Activated CD8-positive, alpha-beta memory T cell treated with anti-CD3 and anti-CD28 coated beads for 1 hour (primary cell): ENCODE measurements around the gene TRIM41.
A peak's percentile ranks its signal among the peaks of the same experiment; 100 is the strongest.

ENCODE experiments used
- DNase-seq, 2 donors: peaks; one replicate each; pipeline ENCODE4 v3.0.0-alpha.2; 2020; ENCODE audit warnings: low read depth in 1 of 2; ENCODE audit errors: extremely low read depth in 1 of 2

Gene TRIM41

GRCh38 chr5:181192337-181193046 is 30.6 kb upstream of the TRIM41 start:
- DNase-seq, result no peak

- no peak for DNase-seq
Measured at GRCh38 chr5:181193656-181194055, 29.4 kb upstream of the TRIM41 start.

GRCh38 chr5:181194489-181195248 is 28.4 kb upstream of the TRIM41 start:
- no peak for DNase-seq

GRCh38 chr5:181195249-181195761 is 27.8 kb upstream of the TRIM41 start:
- DNase-seq, result no peak

GRCh38 chr5:181197326-181197951 is 25.6 kb upstream of the TRIM41 start:
- DNase-seq, result no peak

- DNase-seq, result no peak
Measured at GRCh38 chr5:181198106-181198685, 24.9 kb upstream of the TRIM41 start.

- DNase-seq, result no peak
Measured at GRCh38 chr5:181198905-181199519, 24.1 kb upstream of the TRIM41 start.

GRCh38 chr5:181199881-181200638 is 23.0 kb upstream of the TRIM41 start:
- no peak for DNase-seq

- DNase-seq, result no peak
Measured at GRCh38 chr5:181200816-181201215, 22.3 kb upstream of the TRIM41 start.

GRCh38 chr5:181203093-181203711 is 19.9 kb upstream of the TRIM41 start:
- no peak for DNase-seq

- DNase-seq, result no peak
Measured at GRCh38 chr5:181203777-181204112, 19.3 kb upstream of the TRIM41 start.

GRCh38 chr5:181204113-181204825 is 18.8 kb upstream of the TRIM41 start:
- DNase-seq, result no peak

- no peak for DNase-seq
Measured at GRCh38 chr5:181204826-181205760, 18.0 kb upstream of the TRIM41 start, which contains the start of gene TRIM7. TRIM7 (minus strand) TSS chr5:181205196; CDS start chr5:181205110, 86 bp downstream.

GRCh38 chr5:181205761-181206649 is 17.1 kb upstream of the TRIM41 start:
- no peak for DNase-seq

- DNase-seq, result peak in 1 of 2 donors; percentile 59
Measured at GRCh38 chr5:181207214-181207959, 15.7 kb upstream of the TRIM41 start.

- no peak for DNase-seq
Measured at GRCh38 chr5:181207960-181208253, 15.2 kb upstream of the TRIM41 start.
